NK-92 (cell line): ENCODE data around the gene SLC9A7.
"Not testable (repeated sequence)": the region's sequence is repeated elsewhere in the genome, so short reads cannot be mapped to it uniquely, and the experiment has no call there.

ENCODE experiments used
- DNase-seq: peaks from one replicate; lab custom pipeline; 2025; ENCODE audit not compliant: unreplicated experiment; lab: John Stamatoyannopoulos, UW

SLC9A7 gene

DNA sequence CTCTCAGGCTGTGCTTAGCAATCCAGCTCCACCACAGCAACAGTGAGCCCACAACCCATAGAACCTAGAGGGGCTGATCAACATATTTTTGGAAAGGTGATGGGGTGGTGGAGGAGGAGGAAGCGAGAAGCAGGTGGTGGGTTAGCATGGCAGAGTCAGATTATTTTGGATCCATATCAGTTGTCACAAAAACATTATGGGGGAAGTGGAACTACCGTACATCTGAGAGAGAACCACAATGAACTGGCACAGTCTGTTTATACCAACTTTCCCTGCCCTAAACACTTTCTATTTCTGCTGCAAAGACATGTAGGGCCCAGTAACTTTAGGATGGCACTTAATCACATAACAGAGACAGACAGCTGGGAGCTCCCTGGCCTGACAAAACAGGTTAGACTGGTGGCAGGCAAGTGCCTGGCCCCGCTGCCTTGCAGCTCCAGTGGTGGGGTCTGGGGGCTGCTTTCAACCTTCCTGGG is 4.3 kb downstream of the SLC9A7 start:
- DNase-seq: no peak

DNA sequence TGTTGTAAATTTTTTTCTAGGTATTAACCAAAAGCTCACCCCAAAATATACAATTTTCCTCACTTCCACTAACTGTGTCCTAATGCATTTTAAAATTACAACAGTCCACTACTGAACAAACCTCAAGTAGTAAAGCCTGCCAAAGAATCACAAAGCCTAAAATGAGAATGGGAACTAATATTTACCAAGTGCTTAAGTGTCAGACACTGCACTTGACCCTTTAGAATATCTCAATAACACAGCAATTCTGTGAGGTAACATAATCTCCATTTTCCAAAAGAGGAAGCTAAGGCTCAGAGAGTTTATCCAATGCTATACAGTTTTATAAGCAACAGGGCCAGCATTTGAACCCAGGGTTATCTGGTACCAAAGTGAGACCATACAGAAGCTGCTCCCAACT is 4.9 kb downstream of the SLC9A7 start:
- no peak for DNase-seq

DNA sequence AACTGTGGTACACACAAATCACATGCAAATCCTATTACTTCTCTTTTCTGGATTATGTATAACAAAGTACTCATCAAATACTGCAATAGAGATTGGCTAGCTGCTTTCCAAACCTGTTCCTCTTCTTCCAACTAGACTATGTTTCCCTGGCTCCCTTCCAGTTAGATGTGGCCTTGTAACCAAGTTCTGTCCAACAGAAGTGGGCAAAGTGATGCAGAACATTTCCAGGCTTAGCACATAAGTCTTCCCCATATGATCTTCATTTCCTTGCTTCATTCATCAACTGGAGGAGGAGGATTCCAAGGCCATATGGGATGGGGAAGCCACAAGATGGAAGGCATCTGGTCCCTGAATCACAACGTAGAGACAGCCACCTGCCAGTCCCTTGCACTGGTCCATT is 8.0 kb downstream of the SLC9A7 start:
- no peak for DNase-seq

DNA sequence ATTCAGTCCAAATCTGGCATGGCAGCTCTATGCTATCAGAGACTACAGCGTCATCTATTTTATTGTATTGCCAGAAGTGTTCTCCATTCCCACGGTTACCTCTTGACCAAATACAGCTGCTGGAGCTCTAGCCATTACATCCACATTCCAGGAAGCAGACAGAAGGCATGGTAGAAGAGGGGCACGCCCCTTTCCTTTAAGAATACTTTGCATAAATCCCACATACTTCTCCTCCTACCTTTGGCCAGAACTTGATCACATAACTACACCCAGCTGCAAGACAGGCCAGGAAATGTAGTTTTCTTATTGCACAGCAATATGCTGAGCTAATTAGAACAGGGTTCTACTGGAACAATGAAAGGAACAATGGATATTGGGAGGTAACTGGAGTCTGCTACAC is 14.9 kb downstream of the SLC9A7 start:
- no peak for DNase-seq

DNA sequence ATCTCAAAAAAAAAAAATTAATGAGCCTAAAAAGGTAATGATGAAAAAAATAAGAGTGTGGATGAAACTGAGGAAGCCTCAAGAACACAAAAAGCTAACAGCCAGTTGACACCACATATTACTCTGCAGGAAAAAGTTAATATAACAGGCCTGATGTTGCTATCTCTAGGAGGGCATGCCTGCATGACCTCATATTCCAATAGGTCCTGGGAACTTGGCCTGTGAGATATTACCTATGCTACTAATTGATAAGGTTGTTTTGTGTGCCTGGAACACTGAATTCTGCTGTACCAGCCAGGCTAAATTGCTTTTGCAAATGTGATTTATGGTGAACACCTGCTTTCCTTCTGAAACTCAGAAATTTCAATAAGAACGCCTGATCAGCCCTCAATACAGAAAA is 15.9 kb downstream of the SLC9A7 start:
- no peak for DNase-seq

DNA sequence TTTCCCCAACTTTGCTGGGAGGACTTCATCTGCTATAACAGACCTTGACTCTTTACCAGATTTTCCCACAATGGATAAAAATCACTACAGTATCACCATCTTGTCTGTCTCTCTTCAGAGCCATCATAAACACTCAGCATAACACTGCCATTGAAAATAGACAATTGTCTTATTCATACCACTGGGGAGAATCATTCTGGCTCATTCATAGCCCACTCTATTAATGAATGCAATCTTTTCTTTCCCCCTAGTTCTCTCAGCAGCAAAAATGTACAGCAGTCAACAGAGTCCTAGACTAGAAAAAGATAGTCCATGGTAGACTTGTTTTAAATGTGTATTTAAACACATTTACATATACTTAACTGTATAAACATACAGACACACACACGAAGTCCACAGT is 19.2 kb downstream of the SLC9A7 start:
- DNase-seq: no peak

DNA sequence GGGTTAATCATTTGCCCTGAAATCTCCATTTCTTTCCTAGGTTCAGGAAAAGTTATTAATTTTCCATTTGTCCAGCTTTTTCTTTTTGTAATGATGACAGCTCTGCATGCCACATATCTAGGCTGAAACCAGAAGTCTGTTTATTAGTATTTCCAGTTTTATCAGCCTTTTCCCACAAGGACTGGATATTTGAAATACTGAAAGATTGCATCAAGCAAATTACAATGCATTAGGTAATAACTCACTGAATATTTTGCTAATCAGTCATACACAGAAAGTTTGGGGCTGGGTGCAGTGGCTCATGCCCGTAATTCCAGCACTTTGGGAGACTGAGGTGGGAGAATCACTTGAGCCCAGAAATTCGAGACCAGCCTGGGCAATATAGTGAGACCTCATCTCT is 21.5 kb downstream of the SLC9A7 start:
- DNase-seq: no peak

DNA sequence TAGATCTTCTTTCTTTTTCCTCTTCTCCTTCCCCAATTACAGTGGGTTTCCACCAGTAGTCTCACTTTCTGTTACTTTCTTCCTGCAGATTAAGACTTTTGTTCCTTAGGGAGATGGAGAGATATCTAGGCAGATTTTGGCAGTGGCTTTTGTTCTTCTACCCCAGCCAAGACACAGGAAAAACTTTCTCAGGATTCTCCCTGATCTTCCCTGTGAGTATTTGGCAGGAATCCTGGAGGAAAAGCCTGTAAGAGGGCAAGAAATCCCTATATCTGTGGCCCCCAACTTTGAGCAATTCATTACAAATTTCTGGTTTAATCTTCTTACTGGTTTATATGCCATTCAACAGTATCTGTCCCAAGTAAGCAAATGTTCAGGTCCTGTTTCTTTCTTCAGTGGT is 21.9 kb downstream of the SLC9A7 start:
- DNase-seq: no peak

DNA sequence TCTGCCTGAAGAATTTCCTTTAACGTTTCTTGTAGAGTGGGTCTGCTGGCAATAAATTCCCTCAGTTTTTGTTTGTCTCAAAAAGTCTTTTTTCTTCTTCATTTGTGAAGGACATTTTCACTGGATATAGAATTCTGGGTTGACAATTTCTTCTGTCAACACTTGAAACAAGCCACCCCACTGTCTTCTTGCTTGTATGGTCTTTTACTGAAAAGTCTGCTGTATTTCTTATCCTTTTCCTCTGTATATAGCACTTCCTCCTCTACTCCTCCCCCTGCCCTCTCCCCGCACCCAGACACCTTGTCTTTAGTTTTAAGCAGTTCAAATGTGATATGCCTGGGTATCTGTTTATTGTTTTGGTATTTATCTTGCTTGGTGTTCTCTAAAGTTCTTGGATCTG is 23.3 kb downstream of the SLC9A7 start:
- DNase-seq: no peak

DNA sequence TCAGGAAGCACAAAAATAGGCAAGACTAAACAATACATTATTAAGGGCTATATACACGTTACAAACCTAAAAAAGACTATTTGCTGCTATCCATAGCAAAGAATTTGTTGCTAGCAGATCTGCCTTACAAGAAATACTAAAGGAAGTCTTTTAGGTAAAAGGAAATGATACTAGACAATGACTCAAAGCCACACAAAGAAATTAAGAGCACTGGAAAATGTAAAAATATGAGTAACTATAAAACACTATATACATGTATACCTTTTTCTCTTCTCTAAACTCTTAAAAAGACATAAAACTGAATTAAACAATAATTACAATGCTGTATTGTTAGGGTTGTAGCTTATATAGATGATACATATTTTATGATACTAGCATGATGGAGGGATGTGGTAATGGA is 25.7 kb downstream of the SLC9A7 start:
- DNase-seq: no peak

DNA sequence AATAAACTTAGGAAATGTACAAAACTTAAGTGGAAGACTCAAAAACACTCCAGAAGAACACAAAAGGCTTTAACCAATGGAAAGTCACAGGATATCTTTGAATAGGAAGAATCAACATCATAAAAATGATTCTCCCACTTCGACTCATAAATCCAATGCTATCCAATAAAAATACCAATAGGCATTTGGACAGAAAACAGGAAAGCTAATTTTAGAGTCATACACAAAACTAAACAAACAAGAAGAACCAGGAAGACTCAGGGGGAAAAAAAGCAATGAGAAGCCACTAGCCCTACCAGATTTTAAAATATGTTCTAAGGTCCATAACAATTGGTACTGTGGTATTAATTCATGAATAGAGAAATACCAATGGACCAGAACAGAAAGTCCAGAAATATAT is 28.2 kb downstream of the SLC9A7 start:
- no peak for DNase-seq

DNA sequence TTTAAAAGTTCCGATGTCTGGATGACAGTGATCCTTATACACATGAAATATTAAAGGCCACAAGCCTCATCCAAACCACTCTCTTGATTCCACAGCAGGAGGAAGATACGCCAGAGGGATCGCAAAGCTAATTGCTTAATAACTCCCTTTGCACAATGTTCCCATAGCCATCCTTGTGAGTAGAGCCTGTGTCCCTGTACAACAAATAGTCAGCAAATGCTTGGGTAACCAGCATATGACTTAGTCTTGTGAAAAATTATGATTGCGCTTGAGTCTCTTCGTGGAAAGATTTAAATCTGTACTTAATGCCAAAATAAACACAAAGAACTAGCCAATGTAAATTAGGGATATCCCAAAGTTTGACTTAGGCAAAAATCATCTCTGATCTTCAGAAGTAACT is 31.5 kb downstream of the SLC9A7 start:
- no peak for DNase-seq

DNA sequence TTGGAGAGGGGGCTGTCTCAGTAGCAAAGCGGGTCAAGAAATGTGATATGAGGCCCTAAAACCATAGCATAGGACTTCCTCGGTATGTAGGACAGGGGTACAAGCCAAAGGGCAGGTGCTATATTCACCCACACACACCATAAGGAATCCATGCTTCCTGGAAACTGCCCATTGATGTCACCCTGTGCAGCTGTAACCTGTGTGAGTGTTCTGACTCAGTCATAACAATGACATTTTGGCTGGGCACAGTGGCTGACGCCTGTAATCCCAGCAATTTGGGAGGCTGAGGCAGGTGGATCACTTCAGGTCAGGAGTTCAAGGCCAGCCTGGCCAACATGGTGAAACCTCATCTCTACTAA is 35.4 kb downstream of the SLC9A7 start:
- DNase-seq: not testable (repeated sequence)

DNA sequence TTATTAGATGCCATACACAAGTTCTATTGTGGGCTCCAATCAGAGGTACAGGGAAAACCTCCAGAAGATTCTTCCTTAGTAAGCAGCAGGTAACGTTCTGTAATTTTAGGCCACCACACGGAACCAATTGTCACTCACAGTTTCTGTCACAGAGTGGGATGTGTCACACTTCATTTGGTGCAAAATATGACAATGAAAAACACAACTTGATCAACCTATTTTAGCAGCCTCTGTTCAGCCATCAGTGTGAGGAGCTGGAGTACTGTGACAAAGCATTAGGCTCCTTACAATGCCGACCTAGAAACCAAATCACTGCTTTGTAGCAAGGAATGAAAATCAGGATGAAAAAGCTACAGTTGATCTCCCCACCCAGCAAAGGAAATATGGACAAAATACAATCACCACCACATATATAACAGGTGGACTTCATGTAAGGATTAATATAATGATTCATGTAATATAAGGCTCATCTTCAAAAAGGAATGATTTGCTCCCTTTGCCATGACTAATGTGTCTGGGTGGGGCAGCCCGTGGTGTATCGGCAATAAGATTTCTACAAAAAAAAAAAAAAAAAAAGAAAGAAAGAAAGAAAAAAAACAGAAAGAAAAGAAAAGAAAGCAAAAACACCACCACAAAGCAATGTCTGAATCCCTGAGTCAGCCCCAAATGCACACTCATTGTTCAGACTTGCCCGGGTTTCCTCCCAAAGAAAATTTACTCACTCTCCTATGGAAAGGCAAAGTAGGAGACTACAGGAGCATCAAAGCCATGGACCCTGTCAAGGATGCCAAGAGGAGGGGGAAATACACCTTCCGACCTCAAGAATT is 36.0 kb downstream of the SLC9A7 start:
- no peak for DNase-seq

DNA sequence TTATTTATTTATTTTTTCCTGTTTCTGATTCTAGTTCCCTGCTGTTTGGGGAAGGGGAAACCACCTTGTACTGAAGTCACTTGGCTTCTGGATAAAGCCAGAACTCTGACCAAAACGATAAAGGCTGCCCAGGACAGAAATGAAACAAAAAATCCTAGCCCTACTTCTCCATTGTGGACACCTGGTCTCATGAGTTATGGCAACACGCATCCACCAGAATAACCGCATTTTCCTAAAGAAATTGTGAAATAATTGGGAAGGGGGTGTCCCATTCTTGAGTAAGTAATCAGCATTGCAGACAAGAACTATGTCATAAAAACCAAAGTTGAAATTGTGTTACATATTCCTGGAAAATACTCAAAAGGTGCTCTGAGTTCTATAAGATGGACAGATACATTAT is 42.1 kb downstream of the SLC9A7 start:
- no peak for DNase-seq

DNA sequence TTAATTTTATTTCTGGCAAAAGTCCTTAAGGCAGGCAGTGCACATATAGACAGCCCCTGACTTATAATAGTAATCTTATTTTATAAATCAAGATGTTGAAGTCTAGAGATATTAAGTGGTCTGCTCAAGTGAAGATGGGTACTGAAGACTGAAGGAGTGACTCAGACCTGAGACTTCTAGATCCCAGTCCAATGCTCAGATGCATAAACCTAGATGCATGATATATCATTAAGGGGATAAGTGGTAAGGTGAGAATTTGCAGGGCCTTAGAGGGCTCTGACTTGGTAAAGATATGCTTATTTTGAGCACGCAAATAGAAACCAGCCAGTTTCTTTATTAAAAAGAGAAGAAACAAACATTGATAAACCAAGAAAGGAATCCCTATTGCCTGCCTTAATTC is 42.9 kb downstream of the SLC9A7 start:
- DNase-seq: no peak

DNA sequence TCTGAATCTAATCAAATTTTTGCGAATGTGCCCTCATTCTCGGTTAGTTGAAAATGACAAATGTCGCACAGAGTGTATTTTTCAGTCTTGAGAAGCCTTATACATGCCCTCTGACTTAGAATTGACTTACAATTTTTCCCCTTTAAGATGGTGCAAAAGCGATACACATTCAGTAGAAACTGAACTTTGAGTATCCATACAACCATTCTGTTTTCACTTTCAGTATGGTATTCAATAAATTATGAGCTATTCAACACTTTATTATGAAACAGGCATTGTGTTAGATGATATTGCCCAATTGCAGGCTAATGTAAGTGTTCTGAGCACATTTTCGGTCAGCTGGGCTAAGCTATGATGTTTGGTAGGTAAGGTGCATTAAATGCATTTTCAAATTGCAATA is 43.4 kb downstream of the SLC9A7 start:
- no peak for DNase-seq

DNA sequence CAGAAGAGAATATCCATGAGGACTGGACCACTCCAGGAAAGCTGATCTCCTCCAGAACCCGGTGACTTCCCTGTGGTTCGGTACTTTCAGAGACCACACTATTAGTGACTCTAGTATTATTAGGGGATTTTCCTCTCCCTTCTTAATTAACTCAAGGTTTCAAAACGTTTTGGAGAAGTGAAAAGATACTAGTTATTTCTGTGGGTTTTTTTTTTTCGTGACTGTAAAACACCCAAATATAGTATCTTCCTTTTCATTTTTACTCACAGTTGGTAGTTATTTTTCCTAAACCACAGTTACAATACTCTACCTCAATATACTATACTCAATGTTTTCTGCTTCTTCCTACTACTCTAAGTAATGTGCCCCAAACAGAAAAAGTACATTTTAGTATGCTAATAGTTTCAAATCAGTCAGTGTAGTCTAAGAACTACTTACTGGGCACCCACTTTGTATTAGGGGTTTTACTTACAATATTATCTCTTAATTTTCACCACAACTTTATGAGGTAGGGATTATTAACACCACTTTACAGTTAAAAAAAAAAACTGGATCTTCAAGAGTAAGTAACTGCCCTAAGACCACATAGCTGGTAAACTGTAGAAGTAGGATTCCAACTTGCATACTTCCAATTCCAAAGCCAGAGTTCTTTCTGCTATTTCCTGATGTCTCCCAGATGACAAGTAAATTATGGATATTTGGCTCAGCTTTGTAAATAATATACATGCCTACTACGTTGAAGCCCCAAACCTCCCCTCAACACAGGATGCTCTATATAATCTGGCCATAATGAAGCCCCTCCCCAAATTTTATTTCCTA is 45.0 kb downstream of the SLC9A7 start:
- no peak for DNase-seq

DNA sequence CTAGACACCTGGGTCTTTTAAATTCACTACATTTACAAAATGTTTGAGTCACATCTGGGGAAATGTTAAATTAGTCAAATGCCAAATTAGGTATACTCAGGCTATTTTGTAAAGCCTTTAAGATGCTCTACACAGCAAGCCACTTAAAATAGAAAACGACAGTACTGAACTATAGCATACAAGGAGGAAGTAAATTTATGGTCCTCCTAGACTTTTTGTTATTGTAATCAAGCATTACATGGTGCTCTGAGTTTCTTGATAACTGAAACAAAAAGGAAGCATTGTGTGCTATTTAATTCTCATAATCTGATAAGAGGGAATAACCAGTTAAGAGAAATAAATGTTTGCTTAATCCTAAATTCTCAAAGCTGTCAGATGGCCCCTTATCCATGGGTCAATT is 46.2 kb downstream of the SLC9A7 start:
- no peak for DNase-seq

DNA sequence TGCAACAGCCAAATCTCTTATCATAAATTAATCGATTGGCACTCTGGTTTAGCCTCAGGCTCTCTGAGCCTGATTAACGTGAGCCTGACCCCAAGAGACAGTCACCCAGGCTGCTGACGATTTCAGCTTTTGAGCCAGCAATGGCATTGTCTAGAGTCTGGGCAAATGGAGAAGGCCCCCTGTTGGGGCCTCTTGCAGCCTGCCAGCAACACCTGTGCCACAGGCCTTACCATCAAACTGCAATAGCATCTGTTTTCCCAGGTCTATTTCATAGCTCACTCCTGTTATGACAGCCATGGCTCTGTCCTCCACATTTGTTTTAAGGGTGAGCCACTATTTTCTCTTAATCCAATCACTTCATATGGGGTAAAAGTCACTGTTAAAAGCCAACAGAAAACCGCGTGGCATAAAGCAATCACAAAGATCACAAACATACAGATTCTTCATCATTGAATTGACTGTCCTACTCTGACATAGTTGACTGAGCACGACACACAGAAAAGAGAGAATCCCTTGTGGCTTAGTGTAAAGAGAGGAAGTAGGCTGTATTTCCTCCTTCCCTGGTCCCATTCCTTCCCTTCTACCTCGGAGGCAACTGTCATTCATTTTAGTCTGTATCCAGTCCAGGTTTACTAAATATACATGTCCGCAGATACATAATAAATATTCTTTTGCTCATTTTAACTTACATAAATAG is 47.8 kb downstream of the SLC9A7 start:
- no peak for DNase-seq

DNA sequence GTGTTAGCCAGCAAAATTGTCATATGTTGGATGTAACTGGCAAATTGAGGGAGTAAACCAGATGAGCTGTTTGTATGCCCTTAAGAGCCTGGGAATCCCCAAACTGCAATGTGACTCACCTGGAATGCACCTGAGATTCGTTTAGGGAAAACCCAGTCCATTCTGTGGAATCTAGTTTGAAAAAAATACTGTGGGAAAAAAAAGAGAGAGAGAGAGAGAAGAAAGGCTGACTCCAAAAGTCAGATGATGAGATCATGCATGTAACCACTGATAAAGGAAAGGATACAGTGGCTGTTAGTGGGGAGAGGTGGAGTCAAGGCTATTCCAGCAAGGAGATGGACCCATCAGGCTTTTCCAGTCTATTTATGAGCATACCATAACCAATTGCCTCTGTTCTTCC is 48.5 kb downstream of the SLC9A7 start:
- DNase-seq: no peak
